NCI-H748 treated with DMSO at 0.1 percent for 48 hours (cell line): ENCODE results near the gene COPS6.

Source experiments
- DNase-seq: peaks from one replicate; lab custom pipeline; 2025; lab: John Stamatoyannopoulos, UW

Gene COPS6

DNA sequence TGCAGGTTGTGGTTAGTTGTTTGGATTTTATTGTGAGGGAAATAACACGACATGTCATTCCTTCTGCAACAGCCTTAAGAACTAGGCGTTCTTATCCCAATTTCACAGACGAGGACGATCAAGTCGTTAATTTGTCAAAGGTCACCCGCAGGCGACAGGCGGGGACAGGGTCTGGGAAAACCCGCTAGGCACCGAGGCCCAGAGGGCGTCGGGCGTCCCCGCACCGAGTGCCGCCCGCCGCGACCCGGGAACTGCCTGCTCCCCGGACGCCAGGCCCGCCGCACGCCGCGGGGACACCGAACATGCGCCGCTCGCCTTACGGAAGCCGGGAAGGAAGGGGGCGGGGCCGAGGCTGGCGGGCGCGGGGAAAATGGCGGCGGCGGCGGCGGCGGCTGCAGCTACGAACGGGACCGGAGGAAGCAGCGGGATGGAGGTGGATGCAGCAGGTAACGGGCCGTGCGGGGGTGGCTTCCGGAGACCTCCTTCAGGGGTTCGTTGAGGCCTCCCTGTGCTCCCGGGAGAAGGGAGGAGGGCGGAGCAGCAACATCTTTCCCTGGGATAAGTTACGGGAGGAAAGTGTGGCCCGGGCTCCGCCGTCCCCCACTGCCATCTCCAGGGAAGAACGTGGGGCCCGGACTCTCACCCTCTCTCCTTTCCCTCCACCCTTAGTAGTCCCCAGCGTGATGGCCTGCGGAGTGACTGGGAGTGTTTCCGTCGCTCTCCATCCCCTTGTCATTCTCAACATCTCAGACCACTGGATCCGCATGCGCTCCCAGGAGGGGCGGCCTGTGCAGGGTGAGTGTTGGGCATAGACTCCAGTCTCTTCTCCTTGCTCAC is at the start of gene COPS6:
TSS of gene COPS6 (plus strand) at position 349 of the 837 bp plus-strand sequence. CDS start at position 371, 22 bp downstream.
- DNase-seq, result peak; percentile 62

DNA sequence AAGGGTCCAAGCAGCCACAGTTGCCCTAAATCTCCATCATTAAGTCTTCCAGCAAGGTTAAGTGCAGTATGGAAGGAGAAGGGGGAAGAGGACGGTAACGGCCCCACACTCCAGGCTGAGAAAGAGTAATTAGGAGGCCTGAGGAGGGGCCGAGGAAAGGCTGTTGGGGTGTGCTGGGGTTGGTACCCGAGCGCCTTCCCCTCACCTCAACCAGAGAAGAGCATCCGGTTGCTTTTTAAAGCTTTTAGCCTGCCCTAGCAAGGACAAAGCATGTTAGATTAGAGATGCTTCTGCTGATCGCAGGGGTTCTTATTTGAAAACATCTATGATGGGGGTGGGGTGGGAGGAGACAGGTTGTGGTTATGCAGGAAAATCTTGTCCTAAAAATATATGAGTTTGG is 48.2 kb upstream of the COPS6 start:
- no peak for DNase-seq

DNA sequence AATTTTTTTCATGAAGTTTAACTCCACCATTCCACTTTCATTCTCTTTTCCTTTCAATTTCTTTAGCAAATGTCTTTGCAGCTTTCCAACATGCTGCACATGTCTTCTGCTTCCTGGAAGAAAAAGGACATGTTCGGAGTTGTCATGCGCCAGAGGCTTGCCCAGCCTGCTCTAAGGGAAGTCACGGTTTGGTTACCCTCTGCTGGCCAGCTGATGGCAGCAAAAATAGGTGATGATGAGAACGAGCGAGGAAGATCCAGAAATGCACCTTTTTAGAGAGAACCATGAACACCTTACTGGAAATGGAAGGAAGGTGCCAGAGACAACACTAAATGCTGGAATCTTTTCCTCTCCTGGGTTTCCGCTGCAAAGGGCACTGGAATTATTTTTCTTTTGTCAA is 44.1 kb upstream of the COPS6 start:
- no peak for DNase-seq

DNA sequence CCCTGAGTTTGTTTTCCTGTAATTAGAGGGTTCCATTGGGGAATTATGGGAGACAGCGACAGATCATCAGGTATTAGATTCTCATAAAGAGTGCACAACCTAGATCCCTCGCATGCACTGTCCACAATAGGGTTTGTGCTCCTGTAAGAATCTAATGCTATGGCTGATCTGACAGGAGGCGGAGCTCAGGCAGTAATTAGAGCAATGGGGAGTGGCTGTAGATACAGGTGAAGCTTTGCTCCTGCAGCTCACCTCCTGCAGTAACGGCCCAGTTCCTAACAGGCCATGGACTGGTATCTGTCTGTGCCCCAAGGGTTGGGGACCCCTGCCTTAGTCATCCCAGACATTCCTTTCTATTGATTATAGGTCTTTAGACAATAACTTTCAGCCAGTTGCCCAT is 40.1 kb upstream of the COPS6 start:
- DNase-seq, result no peak

DNA sequence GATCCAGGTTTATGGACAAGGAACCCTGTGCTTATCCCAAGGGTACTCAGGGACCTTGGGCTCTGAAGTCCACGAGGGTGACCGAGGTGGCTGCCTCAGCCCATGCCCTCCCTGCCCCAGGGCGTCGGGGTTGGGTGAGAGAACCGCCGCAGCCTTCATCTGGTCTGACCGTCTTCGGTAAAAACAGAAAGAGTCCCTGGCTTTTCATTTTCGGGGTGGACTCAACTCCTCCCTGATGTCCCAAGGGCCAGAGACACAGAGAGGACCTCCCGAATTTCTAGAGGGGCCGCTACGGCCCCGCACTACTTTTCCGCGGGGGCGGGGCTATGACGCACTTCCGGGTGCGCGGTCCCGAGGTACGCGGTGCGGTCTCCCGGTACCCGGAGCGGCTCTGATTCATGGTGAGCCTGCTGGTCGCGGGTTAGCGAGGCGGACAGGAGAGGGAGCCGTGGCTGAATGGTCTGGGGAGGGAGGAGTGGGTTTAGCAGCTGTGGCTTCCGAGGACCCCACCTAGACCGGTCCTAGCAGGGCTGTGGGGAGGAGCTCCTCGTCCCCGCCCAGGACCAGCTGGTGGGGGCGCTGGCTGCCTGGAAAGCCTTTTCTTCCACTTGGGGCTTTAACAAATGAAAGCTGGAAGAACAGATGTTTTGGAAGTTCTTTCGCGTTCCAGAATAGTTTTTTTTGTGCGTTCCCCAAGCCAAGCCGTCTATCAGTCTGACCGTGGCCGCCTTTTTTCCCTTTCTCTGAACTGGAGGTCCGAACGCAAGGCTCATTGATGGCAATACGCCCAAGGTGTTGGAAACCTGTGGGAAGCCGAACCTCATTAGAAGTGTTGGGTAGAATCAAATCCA is 39.1 kb upstream of the COPS6 start, which contains the start of gene ZSCAN21:
TSS of gene ZSCAN21 (plus strand) at position 334 of the 851 bp plus-strand sequence. CDS start 7,233 bp downstream, outside the sequence.
- peak; percentile 63 for DNase-seq

DNA sequence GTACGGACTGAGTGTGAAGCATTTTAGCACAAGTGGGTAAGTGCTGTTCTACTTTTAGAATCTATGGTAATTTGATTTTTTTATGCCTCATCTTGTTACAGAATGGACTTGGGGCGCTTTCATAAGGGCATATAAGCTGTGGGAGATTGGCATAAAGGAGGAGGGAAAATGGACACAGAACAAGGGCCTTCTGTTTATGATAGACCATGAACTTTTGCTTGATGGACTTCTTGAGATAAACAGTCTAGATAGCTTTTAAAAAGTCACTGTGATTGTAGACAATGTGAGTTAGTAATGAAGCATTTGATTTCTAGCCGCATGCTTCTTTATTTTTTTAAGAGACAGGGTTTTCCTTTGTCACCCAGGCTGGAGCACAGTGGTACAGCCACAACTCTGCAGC is 37.2 kb upstream of the COPS6 start:
- DNase-seq, result no peak

DNA sequence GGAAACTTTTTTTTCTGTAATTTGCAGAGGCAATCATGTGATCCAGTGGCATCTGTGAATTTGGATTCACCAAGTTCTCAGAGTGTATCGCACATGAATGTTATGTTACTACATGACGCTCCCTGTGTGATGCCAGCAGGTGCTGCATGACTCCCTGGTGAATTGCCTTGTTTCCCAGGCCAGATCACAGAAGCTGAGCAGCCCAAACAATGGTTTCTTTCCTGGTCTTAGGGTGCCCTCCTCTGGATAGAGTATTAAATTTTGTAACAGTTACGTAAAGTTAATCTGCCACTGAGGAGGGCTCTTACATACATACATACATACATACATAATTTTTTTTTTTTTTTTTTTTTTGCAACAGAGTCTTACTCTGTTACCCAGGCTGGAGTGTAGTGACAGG is 35.6 kb upstream of the COPS6 start:
- peak; percentile 26 for DNase-seq

DNA sequence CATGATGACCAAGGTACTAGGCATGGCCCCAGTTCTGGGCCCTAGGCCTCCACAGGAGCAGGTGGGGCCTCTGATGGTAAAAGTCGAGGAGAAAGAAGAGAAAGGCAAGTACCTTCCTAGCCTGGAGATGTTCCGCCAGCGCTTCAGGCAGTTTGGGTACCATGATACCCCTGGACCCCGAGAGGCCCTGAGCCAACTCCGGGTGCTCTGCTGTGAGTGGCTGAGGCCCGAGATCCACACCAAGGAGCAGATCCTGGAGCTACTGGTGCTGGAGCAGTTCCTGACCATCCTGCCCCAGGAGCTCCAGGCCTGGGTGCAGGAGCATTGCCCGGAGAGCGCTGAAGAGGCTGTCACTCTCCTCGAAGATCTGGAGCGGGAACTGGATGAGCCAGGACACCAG is 31.8 kb upstream of the COPS6 start:
- DNase-seq, result no peak

DNA sequence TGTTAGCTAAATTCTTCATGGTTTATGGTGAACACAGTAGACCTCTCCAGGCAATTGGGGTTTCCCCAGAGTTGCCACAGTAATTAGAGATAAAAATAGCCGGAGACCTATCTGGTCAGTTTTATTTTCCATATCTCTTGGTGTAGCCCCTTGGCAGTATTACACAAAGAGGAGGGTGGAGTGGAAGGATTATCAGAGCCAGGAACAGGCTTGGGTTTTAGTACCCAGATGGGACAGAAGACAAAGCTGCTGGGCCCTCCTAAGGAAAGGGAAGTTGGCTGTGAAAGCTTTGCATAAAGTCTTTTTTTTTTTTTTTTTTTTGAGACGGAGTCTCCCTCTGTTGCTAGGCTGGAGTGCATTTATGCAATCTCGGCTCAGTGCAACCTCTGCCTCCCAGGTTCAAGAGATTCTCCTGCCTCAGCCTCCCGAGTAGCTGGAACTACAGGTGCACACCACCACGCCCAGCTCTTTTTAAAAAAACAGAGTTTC is 29.5 kb upstream of the COPS6 start:
- DNase-seq, result no peak

DNA sequence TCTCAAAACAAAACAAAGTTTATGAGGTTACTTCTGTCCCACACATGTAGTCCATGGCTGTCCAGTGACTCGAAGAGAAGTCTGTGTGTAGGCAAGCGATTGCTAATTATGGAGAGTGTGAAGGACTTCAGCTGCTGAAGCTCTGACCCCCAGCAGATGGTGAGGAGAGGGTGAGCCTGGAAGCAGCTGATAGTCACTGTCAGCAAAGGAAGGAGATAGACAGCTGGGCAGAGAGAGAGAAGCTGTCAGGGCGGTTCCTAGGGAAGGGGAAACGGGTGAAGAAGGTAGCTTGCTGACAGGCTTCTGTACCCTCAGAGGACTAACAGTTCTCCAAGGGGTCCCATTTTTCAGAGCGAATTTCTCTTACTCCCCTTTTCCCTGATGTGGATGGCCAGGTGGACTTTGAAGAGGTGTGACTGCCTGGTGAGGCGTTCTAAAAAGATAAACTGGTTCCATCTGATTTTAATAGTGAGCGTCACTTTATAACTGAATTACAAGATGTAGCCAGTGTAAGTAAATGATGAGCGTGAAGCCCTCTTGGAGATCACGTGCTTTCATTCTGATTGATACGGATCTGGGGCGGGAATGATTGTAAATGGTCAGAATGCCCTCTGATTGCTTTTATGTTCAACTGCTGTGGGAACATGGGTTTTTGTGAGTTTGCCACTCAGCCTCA is 27.1 kb upstream of the COPS6 start:
- DNase-seq, result no peak

DNA sequence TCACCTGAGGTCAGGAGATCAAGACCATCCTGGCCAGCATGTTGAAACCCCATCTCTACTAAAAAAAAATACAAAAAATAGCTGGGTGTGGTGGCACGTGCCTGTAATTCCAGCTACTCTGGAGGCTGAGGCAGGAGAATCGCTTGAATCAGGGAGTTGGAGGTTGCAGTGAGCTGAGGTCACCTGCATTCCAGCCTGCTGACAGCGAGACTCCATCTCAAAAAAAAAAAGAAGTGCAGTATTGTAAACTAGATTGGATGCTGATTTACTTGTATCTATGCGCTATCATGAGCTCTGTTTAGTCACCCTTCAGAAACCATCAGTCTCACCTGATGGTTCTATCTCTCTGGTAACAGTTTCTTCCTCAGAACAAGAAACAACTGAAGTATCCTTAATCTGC is 25.4 kb upstream of the COPS6 start:
- no peak for DNase-seq

DNA sequence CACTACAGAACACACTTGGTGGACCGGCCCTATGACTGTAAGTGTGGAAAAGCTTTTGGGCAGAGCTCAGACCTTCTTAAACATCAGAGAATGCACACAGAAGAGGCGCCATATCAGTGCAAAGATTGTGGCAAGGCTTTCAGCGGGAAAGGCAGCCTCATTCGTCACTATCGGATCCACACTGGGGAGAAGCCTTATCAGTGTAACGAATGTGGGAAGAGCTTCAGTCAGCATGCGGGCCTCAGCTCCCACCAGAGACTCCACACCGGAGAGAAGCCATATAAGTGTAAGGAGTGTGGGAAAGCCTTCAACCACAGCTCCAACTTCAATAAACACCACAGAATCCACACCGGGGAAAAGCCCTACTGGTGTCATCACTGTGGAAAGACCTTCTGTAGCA is 24.6 kb upstream of the COPS6 start:
- no peak for DNase-seq

DNA sequence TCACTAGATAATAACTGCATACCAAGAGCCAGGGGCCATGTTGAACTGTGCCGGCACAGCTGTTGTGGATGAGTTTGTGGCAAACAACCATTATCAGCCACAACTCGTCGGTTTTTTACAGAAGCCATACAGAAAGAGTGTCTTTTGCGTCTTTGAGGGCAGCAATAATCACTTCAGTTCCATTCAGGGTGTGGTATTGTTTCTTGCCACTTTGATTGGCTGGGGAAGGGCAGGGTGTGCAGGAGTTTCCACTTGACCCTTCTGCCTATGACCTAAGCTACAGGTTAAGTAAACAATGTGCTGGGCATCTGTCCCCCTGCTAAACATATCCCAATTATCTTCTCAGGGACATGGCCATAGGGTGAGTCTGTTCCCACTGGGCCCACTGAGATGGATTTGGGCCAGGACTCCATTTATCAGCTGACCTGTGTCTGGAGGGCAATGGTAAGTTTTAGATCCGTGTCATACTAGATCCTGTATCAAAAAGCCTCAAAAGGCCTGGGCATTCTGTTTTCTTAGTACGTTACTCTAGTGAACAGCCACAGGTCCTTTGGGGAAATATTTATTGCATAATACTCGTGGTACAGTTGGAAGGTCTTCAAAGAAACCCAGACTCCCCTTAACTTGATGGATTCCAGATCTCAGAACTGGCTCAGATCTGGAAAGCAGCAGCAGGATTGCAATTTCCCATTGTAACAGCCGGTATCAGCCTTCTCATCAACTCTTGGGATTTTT is 23.1 kb upstream of the COPS6 start:
- DNase-seq, result no peak

DNA sequence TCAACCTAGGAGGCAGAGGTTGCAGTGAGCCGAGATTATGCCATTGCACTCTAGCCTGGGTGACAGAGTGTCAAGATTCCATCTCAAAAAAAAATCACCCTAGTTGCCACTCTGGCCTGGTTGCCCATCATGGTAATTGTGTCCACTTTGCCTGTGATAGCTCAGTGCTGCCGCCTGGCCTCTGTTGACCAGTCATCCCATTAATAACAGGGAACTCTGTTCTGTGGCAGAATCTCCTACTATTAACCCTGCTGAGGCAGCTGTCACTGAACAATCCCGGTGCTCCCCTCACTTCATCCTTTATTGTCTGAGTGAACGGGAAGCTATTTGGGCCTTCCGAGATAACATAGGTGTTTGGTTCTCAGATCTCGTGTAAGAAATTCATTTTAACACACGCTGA is 21.8 kb upstream of the COPS6 start:
- DNase-seq, result no peak

DNA sequence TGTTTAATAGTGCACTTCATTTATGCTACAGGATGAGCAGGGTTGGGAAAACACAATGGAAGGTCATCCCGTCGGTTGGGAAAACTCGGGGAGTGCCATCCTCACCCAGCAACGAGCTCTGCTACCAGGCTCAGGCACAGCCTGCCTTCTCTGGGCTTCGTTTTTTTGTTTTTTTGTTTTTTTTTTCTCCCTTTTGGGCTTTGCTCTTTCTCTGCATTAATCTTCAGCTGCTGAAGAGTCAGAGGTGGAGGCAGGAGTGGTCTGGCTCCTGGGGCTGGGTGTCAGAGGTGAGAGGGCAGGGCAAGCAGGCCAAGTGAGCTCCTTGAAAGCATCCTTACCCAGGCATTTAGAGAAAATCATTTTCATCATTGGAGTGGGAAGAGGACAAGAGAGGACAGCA is 18.8 kb upstream of the COPS6 start:
- DNase-seq, result no peak

DNA sequence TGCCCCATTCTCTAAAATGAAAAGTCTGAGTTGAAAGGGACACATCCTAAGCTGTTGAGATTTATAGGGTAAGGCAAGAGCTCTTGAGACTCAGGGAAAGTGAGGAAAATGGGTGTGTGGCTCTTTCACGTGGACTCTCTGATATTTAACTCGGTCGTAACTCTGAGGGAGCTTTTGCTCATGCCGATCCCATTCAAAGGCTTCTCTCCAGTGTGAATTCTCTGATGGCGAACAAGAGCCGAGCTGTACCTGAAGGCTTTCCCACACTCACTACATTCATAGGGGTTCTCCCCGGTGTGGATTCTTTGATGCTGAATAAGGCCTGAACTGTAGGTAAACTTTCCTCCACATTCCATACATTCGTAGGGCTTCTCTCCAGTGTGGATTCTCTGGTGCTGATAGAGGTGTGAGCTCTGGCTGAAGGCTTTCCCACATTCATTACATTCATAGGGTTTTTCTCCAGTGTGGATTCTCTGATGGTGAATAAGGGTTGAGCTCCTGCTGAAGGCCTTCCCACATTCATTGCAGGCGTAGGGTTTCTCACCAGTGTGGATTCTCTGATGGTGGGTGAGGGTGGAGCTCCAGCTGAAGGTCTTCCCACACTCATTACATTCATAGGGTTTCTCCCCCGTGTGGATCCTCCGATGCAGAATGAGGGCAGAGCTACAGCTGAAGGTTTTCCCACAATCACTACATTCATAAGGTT is 17.6 kb upstream of the COPS6 start:
- no peak for DNase-seq

DNA sequence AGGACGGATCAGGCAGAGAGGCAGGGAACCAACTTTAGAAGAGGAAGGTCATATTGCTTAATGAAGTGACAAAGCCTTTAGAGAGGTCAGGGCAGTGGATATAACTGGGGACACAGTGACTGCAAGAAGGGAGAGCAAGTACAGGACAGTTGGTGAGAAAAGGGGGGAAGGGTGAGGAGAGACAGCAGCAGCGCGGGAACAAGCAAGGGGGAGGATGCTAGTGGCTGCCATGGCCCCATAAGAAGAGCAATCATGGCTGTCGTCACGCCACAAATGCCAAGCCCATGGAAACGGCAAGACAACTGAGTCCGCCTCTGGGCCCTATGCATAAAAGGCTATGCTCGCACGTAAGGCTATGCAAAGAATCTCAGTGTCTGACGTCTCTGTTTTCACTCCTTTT is 16.3 kb upstream of the COPS6 start:
- DNase-seq, result no peak

DNA sequence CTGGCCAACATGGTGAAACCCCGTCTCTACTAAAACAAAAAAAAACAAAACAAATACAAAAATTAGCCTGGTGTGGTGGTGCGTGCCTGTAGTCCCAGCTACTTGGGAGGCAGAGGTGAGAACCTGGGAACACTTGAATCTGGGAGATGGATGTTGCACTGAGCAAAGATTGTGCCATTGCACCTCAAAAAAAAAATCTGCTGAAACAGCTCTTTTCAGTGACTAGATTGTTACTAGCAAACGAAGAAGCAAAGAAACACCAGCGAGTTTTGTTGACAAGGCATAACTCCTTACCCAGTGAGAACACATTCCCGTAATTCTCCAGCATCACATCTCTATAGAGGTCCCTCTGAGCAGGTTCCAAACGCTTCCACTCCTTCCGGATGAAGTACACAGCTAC is 13.9 kb upstream of the COPS6 start:
- DNase-seq, result no peak

DNA sequence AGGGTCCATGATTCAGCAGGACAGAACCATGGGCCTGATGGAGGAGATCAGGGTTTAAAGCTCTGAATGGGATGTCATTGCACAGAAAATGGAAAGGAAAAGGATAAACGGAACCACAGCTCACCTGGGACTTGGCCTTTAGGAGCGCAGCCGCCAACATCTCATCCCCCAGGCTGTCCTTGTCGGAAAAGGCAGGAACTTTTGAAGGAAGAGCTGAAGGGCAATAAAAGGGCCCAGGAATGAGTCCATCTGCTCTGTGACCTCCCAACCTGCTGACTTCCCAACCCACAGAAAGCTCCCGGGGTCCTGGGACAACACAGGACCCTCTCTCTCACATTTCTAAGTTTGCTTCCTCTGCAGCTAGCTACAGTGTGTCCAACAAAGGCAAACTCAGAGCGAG is 13.4 kb upstream of the COPS6 start:
- DNase-seq, result no peak

DNA sequence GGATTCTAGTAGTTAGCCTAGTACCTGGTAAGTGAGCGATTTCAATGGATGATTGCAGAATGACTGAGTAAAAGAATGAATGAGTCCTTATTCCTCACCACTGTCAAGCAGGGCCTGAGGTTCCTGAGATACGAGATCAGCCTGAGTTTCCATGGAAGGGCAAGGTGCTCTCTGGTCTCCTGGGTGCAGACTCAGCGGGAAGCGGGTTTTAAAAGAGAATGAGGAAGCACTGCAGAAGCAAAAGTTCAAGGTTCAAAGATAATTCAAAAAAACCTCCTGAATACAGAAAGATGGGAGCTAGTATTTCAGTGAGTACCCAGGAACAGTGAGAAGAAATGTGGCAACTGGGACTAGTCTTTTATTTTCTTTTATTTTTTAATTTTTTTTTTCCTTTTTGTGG is 11.6 kb upstream of the COPS6 start:
- no peak for DNase-seq

DNA sequence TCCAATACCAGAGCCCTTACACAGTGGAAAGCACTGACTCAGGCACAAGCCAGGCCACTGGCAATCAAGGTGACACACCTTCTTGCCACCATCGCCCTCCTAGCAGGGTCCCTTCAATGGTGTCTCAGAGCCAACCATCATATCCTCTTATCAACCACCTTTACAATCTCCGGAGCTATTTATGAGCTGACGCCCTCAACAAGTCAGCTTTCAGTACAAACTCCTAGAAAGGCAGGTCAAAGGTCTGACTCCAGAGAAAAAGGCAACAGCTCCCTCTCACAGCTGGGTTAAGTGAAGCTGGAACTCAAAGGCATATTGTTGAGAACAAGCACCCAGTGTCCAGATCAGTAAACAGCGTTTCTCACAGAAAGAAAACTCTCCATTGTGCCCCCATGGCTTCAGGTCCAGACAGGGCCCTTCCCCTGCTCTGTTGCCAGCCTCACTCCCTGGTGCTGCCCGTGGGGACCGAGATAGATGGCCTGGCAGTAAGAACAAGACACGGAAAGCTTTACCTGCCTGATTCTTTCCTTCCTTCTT is 9.7 kb upstream of the COPS6 start:
- DNase-seq, result no peak
